ENCODE results near the gene IFNL1.

IFNL1 gene

DNA sequence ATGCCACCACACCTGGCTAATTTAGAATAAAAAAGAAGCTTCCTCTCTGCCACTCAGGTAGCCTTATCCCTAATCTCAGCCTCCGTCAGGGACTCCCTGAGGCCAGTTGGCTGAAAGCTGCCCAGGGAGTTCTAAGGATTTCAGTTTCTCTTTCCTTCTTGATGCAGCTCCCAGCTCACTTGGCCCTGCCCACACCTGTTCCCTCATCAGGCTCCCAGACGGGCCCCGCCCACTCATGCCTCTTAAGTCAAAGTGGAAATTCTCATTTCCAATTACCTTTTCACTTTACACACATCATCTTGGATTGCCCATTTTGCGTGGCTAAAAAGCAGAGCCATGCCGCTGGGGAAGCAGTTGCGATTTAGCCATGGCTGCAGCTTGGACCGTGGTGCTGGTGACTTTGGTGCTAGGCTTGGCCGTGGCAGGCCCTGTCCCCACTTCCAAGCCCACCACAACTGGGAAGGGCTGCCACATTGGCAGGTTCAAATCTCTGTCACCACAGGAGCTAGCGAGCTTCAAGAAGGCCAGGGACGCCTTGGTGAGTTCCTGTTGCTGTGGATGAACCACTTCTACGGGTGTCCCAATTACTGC lies at the start of gene IFNL1:
Gene IFNL1 (plus strand): TSS at position 353 of the 591 bp plus-strand sequence. CDS start 15 bp downstream, at position 368.
- H3K4me3 ChIP-seq (ENCODE audit: low read length): no peak within 1 kb of the TSS
- no peak for TF ChIP-seq ZNF274 (IDR thresholded peaks at IDR 0.05; ENCODE audit: low read depth, low read length)

DNA sequence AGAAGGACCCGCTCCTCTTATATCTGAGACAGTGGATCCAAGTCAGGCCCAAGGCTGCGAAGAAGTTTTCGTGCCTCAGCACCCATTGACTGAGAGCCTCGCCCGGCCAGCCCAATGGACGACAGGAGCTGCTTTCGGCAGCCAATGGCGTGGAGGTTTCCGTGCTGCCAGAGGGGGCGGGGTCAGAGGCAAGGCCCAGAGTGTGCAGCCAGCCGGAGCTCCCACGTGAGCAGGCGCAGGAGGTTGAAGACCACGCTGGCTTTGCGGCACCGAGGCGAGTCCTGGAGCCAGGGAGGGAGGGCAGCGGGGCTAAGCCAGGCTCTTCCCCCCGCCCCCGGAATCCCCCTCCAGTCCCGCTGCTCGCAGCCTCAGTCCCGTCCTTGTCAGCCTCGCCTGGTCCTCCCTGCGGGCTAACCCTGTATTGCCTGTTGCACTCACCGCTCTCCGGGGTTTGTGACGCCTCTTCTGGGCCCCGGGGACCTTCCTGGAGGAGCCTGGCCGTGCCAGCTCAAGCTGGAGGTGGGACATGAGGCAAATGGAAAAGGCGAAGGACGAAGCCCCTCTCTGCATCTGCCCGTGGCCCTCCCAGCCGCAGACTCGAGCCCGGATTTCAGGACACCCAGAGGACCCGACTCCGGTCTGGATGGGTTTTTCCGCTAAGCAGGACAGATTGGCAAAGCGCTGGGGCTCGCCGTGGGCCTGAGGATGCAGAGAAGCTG lies 49.1 kb upstream of the IFNL1 start:
- no peak for TF ChIP-seq ZNF274 (IDR thresholded peaks at IDR 0.05; ENCODE audit: low read depth, low read length)
- H3K4me3 ChIP-seq (ENCODE audit: low read length): no peak overlapping the region

DNA sequence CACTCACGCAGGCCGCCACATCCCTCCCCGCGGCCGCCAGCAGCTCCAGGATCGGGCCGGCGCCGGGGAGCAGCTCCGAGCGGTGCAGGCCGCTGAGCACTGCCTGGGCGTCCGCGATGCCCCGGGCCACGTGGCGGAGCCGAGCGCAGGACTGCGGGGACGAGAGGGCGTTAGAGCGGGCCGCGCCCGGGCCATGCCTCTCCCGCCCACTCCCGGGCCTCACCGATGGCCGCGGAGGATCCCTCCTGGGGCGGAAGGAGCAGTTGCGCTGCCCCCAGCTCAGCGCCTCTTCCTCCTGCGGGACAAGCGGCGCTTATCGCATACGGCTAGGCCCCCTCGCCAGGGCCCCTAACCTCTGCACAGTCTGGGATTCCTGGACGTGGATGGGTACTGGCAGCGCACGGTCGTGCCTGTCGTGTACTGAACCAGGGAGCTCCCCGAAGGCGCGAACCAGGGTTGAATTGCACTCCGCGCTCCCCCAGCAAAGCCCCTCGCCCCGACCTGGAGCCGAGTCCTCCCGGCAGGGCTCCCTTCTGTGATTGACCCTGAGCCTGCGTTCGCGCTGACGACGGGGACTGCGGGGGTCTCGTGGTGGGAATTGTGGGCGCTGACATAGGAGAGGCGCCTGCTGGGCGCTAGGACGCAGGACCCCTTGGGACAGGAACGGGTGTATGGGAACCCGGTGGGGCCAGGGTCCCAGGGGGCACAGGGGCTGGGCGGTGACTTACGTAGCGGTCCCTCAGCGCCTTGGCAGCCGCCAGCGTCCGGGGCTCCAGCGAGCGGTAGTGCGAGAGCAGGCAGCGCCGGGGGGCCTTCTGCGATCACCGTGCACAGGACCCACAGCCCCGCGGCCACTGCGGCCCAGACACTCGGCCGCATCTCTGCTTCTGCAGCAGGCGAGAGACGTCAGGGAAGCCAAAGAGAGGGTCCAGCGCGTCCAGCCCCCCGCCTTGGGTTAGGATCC lies 48.2 kb upstream of the IFNL1 start:
- H3K4me3 ChIP-seq (ENCODE audit: low read length): no peak overlapping the region
- TF ChIP-seq ZNF274 (IDR thresholded peaks at IDR 0.05; ENCODE audit: low read depth, low read length): no peak

DNA sequence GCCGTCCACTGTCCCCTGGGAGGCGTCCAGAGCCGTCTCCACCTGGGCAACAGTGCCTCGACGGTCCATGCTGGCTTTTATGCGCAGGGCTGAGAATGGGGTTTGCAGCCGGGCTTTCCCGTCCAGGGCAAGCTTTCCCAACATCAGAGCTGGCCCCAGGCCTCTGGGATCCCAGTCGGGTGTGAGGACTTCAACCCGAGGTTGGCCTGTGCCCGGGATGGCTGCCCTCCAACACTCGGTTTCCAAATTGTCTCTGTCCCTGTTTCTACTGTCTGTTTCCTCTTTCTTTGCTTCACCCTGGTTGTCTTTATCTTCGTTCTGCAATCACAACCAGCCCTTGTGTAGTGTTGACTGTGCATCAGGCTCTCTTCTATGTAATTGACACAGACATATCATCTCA lies 47.4 kb upstream of the IFNL1 start, which contains the start of gene IFNL4:
Gene IFNL4 (minus strand): TSS at position 51 of the 400 bp plus-strand sequence.
- H3K4me3 ChIP-seq (ENCODE audit: low read length): no peak within 1 kb of the TSS
- TF ChIP-seq ZNF274 (IDR thresholded peaks at IDR 0.05; ENCODE audit: low read depth, low read length): no peak

DNA sequence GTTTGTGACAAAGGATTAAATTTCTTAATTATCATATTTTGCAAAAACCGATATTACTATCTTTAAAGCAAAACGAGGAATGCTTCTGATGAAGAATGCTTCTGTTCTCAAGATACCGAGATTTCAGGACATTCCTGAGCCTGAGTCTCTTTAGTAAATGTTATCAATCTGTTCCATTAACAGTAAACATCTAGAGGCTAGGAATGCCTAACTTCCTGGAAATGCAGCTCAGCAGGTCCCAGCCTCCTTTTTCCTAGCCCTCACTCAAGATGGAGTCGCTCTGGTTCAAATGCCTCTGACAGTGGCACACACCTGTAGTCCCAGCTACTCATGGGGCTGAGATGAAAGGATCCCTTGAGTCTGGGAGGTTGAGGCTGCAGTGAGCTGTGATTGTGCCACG lies 45.1 kb upstream of the IFNL1 start:
- no peak for TF ChIP-seq ZNF274 (IDR thresholded peaks at IDR 0.05; ENCODE audit: low read depth, low read length)
- H3K4me3 ChIP-seq (ENCODE audit: low read length): no peak overlapping the region

DNA sequence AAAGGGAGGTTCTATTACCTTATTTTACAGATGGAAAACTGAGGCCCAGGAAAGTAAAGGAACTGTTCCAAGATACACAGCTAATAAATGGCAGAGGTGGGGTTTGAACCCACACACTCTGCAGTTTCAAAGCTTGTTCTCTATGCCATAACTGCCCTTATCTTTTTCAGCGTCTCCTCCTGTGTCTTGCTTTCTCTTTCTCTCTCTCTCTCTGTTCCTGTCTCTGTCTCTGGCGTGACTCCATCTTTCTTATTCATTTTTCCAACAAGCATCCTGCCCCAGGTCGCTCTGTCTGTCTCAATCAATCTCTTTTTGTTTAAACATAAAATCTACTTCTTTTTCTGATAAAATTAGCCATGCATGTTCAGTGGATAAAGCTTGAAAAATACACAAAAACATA lies 44.4 kb upstream of the IFNL1 start:
- TF ChIP-seq ZNF274 (IDR thresholded peaks at IDR 0.05; ENCODE audit: low read depth, low read length): no peak
- H3K4me3 ChIP-seq (ENCODE audit: low read length): no peak overlapping the region

DNA sequence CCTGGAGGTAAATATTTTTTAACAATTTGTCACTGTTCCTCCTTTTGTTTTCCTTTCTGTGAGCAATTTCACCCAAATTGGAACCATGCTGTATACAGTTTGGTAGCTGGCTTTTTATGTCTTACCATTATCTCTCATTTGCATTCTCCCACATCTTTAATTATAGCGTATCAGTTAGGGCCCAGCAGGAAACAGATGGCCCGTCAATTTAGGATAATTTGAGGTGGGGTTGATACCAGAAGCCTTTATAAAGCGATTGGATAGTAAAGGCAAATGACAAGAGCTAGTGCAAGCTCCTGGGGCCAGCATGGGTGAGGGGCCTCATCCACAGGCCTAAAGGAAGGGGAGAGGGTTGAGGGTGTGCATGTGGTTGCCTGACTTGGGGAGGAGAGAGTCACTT lies 43.7 kb upstream of the IFNL1 start:
- no peak overlapping the region for H3K4me3 ChIP-seq (ENCODE audit: low read length)
- TF ChIP-seq ZNF274 (IDR thresholded peaks at IDR 0.05; ENCODE audit: low read depth, low read length): no peak

DNA sequence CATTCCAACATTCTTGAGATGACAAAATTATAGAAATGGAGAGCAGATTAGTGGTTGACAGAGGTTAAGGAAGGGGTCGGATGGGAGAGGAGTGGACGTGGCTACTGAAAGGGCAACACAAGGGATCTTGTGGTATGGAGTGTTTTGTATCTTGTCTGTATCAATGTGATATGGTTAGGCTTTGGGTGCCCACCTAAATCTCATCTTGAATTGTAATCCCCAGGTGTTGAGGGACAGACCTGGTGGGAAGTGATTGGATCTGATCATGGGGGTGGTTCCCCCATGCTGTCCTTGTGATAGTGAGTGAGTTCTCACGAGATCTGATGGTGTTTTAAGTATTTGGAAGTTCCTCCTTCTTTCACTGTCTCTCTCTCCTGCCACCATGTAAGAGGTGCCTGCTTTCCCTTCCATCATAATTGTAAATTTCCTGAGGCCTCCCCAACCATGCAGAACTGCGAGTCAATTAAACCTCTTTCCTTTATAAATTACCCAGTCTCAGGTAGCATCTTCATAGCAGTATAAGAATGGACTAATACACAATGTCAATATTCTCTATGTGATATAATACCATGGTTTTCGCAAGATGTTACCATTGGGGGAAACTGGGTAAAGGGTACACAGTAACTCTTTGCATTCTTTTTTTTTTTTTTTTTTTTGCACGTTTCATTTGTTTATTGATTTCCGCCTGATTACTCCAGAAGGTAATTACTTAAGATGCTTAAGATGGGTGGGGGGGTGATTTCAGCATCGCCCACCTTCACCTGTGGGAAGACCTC lies 42.6 kb upstream of the IFNL1 start:
- no peak for TF ChIP-seq ZNF274 (IDR thresholded peaks at IDR 0.05; ENCODE audit: low read depth, low read length)
- H3K4me3 ChIP-seq (ENCODE audit: low read length): no peak overlapping the region

DNA sequence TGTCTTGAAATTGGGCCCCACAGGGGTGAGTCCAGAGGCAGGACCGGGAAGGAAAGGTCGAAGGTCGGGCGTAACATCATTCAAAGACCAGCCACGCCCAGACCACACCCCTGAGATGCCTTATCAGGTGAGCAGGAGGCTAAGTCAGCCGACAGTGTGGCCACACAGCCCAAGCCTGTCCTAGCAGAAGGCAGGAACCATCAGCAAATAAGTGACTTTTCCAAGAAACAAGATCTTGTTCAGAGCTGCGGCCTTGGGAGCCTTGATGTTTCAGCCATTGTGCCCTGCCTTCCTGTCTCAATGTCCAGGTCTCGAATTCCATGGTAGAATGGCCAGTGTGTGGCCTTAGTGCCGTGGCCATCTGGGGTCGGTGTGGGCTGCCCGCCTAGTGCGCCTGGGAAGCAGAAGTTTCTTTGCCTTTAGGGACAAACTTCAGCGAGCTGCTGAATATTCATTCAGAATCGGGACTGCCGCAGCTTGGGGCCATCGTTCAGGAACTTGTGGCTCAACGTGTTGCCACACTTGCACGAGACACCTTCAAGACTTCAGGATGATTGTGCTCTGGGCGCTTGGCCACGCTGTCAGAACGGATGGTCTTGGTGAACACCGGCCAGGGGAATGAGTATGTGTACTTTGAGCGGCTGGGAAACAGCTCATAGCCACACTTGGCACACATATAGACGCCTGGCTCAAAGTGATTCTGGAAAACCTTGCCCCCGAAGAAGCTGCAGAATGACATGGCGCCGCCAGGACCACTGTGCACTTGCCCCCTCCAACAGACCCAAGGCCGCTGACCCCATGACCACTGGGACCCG lies 41.5 kb upstream of the IFNL1 start:
- no peak overlapping the region for H3K4me3 ChIP-seq (ENCODE audit: low read length)
- no peak for TF ChIP-seq ZNF274 (IDR thresholded peaks at IDR 0.05; ENCODE audit: low read depth, low read length)

DNA sequence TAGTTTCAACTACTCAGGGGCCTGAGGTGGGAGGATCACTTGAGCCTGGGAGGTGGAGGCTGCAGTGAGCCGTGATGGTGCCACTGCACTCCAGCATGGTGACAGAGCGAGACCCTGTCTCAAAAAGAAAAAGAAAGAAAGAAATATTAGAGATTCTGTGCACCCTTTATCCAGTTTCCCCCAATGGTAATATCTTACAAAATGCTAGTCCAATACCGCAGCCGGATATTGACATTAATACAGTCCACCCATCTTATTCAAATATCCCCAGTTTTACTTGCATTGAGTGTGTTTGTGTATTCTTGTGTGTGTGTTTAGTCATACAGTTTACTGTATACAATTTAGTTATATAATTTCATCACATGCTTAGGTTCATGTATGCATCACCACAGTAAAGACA lies 39.0 kb upstream of the IFNL1 start:
- no peak overlapping the region for H3K4me3 ChIP-seq (ENCODE audit: low read length)
- TF ChIP-seq ZNF274 (IDR thresholded peaks at IDR 0.05; ENCODE audit: low read depth, low read length): no peak

DNA sequence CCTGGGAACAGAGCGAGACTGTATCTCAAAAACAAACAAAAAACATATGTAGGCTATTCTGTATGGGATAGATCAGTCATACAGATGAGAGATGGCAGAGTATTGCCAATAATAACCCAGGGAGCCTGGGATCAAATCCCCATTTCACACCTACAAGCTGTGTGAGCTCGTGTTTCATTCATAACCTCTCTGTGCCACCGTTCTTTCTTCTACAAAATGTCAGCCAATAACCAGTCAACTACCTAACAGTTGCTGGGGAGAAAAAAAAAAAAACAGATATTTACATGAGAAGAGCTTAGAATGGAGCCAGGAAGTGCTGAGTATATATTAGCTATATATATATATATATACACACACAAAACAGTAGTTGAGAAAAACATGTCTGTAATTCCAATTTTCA lies 34.5 kb upstream of the IFNL1 start:
- no peak for TF ChIP-seq ZNF274 (IDR thresholded peaks at IDR 0.05; ENCODE audit: low read depth, low read length)
- H3K4me3 ChIP-seq (ENCODE audit: low read length): no peak overlapping the region

DNA sequence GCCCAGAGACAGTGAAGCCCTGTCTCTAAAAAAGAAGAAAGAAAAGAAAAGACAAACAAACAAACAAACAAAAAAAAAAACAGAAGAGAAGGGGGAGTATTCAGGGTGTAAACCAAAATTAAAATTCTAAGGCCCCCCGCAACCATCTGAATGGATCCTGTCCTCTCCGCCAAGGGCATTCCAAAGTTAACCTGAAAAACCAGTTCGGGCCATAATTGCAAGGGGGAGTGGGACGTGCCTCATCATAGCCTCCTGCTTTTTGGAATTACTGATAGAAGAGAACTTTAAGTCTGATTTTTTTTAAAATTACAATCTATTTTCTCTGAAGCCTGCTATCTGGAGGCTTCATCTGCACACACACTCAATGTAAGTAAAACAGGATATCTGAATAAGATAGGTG lies 33.7 kb upstream of the IFNL1 start:
- H3K4me3 ChIP-seq (ENCODE audit: low read length): no peak overlapping the region
- TF ChIP-seq ZNF274 (IDR thresholded peaks at IDR 0.05; ENCODE audit: low read depth, low read length): no peak

DNA sequence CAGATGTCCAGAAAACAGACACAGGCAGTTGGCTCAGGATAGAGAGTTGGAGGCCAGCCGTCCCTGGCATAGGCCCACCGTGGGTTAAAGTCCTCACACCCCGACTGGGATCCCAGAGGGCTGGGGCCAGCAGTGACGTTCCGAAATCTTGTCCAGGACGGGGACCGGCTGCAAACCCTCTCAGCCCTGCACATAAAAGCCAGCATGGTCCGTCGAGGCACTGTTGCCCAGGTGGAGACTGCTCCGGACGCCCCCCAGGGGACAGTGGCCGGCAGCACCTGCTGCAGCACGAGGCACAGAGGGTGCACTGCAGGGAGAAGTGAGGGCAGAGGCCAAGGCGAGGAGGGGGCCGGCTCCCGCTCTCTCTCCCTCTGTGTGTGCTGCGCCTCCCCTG lies 32.3 kb upstream of the IFNL1 start:
- H3K4me3 ChIP-seq (ENCODE audit: low read length): no peak overlapping the region

More for the DNA sequence above, 32.3 kb upstream of the IFNL1 start:
- TF ChIP-seq ZNF274 (IDR thresholded peaks at IDR 0.05; ENCODE audit: low read depth, low read length): no peak
